Cerebellar nuclear complex (tissue), 1 donor: ENCODE data around the gene NXPE3.

Experiments
- DNase-seq, 2 experiments: peaks; one replicate each; lab custom pipeline; 2025; lab: John Stamatoyannopoulos, UW

NXPE3 gene

DNA sequence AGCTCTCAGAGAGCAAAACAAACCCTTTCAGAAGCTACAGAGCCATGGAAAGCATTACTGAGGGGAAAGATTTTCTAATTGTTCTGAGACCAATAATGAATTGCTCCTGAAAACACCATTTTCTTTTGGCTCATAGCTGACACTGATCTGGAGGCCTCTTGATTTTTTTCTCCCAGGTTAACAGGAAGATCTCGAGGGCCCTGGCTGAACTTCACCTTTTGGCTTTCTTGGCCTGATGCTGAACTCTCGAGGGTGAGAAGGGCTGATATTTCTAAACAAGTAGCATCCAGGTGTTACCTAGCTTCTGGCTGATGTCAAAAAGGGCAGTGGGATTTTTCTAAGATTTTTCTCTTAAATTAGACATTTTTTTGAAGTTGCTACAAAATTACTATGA is 50.4 kb downstream of the NXPE3 start:
- no peak for DNase-seq

DNA sequence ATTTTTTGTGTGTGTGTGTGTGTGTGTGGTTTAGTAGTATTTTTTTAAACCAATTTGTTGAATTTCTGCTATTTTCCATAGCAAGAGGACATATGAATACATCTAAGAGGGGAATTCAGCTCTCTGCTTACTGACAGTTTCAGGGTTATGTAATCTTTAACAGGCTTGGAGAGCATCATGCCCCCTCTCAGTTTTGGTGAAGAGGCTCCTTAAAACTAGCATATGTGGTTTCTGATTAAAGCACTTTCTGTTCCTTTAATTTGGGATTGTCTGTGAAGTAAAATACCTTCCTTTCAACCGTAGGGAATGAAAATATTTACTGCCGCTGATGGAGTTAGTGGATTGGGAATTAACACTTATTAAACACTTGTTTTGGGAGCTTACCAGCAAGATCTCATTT is 50.9 kb downstream of the NXPE3 start:
- no peak for DNase-seq

DNA sequence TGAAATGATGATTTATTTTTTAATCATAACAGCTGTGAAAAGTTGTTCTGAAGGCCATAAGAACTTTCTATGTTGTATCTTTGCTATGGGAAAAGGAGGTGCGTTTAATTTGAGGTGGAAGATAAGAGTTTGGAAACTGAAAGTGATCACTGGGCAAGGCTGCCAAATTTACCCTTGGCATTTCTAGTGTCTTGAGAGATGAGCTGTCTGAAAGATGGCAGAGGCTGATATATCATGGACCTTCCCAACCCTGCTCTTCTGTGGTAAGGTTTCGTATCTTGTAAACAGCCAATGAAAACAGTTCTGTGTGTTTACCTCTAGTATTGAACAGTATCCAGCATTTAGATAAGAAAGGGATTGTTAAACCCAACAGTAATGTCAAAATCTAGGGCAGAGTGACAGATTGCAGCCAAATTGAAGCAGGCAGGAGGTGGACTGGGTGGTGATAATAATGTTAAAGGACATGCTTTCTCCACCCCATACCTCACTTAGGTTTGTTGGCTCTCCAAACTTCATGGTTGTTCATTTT is 54.5 kb downstream of the NXPE3 start:
- DNase-seq = no peak

DNA sequence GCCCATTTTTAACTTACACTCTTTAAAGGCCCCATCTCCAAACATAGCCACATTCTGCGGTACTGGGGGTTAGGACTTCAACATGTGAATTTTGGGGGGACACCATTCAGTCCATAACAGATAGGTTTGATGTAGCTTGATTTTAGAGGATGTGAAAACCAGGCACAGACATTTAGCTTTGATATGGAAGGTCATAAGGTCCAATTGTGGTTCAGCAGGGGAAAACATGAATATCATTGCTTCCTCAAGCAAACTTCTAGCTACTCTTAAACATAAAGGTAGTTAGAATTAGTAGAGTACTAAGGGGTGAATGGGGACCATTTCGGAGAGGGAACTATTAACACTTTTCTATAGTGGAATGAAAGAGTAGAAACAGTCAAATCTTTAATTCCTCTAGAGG is 56.7 kb downstream of the NXPE3 start:
- DNase-seq = no peak

DNA sequence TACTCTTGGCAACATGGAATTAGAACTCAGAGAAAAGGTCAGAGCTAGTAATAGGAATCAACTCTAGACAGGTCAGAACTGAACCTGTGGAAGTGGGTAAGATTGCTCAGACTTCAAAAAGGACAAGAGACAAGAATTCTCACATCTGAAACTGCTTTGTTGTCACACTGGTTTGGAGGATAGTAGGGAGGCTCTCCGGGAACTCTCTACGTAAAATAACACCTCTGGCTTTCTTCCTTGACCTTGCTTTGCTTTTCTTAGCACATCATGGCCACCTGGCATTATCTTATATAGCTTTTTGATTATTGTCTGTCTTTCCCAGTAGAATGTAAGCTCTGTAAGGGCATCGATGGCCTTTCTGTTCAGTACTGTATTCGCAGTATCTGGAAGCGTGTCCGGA is 57.1 kb downstream of the NXPE3 start:
- no peak for DNase-seq

DNA sequence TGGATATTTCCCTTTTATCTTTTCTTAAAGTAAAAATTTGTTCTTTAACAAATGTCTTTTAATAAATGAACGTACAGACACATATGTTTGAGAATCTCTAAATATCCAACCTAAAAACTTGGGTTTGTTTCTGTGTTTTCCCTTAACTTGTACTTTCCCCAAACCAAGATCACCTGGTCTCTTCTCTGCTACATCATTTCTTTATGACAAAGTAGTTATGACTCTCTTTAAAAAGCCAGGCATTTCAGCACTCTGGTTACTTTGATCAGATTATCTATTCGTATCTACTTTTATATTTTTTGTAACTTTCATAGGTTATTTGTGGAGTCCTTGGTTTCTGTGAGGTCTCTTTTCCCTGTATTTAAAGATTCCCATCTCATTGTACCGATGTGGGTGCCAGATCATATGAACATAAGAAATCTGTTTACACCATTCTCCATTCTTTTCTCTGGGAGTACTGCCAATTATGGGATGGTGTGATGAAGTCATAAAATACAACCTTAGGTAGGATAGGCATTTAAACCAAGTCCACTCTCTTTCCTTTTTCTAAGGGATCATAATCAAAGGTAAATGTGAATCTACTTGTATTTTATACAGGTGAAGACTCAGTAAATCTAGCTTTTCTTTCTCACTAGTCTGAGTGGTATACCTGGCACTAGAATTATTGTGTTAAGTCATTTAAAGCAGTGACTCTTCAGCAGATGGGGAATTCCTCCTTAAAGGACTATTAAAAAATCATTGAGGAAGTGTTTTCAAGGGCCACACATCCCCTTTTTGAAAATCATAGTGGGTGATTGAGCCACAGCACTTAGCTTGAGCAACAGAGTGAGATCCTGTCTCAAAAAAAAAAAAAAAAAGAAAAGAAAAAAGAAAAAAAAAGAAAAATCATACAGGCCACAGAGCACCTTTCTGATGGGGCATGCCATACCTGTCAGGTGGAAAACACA is 57.9 kb downstream of the NXPE3 start:
- no peak for DNase-seq

DNA sequence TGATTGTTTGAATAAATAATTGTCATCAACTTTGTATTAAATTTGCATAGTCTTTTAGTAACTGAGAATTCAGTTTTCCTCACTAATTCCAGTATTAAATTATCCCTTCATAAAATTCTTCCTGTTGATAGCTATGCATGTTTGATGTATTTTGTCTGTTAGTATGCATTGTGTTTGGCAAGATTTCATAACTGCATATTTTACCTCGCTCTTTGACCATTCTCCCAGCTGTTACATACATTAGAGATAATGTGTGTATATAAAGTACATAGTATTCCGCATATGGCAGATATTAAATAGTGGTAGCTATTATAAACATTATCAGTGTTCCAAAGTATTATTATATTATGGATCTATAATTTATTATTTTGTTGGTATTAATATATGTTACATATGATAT is 59.7 kb downstream of the NXPE3 start:
- DNase-seq = no peak

DNA sequence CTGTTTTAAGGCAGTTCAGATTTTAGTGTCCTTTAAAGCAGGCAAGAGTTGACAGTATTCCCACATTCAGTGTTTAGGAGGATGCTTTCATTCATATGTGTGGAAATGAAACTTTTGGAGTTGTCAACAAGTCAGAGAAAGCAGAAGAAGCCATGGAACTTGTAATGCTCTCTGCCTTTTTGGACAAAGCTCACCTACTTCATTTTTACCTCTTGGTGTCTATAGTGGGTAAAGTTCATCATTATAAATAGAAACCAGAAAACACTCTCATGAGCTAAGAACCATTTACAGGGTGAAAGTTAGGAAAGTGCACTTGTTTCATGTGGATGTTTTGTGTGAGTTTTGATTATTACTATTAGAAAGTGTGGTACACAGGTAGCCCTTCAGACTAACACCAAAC is 61.1 kb downstream of the NXPE3 start:
- no peak for DNase-seq

DNA sequence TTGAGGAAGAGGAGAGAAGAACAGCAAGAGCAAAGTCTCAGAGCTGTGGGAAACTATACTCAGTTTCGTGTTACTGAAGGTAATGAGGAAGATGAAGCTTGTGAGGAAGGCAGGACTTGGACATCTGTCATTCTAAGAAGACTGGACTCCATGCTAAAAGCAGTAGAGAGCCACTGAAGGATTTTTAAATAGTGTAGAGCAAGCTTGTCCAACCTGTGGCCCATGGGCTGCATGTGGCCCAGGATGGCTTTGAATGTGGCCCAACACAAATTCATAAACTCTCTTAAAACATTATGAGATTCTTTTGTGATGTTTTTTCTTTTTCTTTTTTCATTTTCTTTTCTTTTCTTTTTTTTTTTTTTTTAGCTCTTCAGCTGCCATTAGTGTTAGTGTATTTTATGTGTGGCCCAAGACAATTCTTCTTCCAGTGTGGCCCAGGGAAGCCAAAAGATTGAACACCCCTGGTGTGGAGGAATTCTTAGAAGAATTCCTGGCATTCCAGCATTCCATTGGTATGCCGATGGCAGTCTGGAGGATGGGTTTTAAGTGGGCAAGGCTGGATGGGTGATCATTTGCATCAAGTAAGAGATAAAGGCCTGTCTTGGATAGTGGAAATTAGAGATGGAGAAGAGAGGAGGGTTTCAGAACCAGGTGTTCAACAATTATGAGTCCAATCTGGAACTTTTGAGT is 63.4 kb downstream of the NXPE3 start:
- DNase-seq = no peak

DNA sequence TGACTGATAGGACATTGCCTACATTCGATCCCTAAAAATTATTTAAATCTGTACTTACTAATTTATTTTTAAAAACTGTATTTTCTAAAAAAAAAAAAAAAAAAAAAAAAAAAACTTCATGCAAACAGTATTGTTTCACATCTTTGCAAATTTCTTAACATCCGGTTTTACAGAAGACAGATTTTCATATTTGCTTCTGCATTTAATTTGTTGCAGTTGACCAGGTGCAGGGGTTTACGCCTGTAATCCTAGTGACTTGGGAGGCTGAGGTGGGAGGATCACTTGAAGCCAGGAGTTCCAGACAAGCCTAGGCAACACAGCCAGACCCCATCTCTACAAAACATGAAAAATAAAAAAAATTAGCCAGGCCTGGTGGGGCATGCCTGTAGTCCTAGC is 63.9 kb downstream of the NXPE3 start:
- no peak for DNase-seq

DNA sequence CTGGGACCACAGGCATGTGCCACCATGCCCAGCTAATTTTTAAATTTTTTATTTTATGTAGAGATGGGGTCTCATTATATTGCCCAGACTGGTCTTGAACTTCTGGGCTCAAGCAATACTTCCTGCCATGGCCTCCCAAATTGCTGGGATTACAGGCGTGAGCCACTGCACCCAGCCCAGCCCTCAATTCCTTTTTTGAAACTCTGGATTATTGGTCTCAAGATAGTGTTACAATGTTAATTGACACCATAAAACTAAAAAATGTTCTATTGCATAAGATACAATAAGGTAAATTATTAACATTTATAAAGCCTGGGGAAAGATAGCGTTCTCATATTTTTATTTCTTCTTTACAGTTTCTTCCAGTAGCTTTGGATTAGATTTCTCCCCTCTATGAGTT is 66.4 kb downstream of the NXPE3 start:
- no peak for DNase-seq

DNA sequence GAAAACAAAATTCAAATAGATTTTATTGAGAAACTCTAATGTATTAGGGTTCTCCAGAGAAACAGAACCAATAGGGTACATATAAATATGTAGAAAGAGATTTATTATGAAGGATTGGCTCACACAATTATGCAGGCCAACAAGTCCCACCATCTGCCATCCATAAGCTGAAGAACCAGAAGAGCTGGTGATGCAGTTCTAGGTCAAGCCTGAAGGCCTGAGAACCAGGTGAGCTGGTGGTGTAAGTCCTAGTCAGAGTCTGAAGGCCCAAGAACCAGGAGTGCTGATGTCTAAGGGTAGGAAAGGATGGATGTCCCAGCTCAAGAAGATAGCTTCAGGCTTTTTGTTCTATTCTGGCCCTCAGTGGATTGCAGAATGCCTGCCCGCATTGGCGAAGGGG is 67.7 kb downstream of the NXPE3 start:
- DNase-seq = no peak

DNA sequence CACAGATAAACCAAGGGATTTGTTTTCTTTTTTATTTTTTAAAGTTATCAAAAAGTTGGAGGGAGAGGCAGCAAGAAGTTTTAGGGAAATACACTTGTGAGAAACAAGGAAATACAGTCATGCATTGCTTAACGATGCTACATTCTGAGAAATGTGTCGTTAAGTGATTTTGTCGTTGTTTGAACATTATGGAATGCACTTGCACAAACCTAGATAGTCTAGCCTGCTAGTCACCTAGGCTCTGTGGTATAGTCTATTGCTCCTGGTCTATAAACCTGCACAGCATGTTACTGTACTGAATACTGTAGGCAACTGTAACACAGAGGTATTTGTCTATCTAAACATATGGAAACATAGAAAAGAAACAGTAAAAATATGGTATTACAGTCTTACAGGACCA is 68.3 kb downstream of the NXPE3 start:
- DNase-seq = no peak

DNA sequence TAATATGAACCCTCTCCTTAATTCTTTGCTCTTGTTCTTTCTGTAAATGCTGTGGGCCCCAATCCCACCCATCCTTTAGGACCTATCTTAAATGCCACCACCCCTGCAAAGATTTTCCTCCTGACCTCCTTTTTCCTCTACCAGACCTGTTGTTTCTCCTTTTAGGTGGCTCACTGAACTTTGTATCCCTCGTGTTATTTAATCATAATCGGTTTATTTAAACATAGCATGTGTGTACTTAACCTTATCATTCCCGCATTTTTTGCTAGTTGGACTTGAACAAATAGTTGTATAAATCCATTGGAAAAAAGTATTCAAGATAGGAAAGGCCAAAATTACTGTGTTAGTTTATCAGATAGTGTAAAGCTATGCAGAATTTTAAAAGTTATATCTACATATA is 69.3 kb downstream of the NXPE3 start:
- DNase-seq = no peak

DNA sequence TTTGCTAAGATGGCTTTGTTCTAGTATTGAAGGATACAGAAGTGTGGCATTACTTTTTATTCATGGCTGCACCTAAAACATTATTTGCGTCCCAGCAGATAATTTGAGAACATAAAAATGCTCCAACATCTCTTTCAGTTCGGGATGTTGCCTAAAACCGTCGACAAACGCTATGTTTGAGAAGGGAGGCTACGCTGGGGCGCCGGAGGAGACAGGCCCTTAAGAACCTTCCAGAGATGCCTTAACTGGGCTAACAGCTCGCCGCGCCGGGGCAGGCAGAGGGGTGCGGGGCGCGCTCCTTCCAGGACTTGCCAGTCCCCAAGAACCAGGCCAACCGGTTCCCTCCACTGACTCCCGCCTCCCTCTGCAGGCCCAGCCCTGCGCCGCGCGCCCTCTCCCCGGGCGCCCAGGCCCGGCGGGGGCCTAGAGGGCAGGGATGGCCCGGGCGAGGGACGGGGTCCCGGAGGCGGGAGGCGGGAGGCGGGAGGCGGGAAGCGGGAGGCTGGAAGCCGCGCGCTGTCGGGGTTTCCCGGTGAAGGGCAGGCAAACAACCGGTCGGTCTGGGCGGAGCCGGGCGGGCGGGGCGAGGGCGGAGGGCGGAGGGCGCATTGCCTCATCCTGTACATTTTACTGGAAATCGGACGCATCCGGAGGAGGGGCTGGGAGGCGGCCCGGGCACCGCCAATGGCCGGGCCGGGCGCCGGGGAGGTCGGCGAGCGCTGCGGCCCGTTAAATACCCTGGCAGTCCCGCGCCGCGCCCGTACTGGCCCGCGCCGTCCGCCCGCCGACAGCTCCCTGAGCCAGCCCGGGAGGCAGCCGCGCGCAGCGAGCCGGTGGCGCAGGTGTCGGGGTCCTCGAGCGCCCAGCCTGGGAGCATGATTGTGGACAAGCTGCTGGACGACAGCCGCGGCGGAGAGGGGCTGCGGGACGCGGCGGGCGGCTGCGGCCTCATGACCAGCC is 70.0 kb downstream of the NXPE3 start, which contains the start of gene NFKBIZ:
TSS of gene NFKBIZ (plus strand) at position 761 of the 960 bp plus-strand sequence. CDS start at position 876, 115 bp downstream.
- peak in 1 of 2 experiments; percentile 58 for DNase-seq

DNA sequence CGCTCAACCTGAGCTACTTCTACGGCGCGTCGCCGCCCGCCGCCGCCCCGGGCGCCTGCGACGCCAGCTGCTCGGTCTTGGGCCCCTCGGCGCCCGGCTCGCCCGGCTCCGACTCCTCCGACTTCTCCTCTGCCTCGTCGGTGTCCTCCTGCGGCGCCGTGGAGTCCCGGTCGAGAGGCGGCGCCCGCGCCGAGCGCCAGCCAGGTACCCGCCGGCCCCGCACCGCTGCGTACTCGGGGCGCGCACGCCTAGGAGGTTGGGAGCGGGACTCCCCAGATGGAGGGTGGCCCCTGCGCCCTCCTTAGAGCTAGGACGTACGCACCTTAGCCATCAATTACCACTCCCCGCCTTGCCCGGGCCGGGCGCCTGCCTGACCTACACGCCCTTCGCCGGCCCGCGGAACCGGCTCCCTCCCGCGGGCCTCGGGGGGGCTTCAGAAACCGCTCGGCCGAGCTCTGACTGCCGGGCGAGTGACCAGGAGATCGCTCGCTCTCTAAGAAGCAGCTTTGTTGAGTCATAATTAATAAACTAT is 70.8 kb downstream of the NXPE3 start:
- DNase-seq = no peak

DNA sequence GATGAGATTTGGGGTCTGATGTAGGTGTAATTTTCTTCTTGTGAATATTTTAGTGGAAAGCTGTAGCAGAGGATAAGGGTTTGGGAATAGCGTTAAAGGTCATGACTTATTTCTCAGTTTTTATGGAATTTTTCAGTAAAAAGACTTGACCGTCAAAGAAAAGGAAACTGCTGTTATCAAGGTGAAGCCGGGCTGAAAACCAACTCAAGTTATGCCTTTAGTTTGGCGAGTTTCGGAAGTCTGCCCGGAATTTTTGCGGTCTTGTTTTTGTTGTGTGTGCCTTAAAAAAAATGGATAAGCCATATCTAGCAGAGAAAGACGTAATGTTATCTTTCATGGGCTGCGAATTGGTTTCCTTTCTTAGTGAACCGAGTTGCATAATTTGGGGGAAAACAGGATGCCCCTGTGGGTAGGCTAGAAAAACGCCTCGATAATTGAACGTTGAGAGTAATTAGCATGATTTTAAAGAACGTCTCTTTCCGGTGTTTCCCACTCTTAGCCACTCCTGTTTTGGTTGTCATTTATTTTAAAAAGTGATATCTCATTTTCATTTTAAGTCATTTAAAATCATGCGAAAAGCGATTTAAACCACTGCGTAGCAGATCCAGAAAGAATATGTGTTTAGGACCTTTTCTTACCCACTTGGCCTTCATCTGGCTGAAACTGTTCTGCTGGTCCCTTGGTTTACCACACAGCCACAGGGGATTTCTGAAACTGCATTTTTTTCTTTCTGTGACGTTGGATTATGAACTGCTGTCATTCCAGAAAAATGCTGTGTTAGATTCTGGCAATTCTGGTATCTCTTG is 71.4 kb downstream of the NXPE3 start:
- no peak for DNase-seq

DNA sequence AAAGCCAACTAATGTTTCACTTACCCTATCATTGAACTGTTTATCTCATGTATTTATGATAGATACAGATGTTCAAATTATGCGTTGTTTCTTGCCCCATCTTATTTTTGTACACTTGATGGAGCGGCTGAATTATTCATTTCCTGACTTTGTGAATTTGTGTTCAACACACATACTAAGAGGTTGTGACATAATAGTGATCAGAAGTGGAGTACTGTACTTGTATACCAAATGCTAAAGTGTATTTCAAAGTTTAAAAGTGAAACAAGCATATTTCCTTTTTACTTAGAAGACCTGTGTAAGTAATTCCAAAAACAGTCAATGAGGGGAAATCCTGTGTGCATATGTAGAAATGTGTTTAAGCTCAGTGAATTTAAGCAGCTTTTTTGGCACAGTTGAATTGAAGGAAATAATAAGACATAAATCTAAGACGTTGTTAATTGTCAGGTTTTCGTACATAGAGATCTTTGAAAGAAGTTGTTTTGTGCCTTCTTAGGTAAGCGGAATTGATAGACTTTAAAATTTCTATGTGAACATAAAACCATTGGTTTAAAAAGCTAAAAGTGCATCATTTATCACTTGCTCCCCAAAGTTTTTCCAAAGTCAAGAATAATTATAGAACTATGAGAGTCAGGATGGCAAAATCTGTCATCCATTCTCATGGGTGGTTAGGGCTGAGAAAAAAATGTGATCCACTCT is 72.2 kb downstream of the NXPE3 start:
- no peak for DNase-seq

DNA sequence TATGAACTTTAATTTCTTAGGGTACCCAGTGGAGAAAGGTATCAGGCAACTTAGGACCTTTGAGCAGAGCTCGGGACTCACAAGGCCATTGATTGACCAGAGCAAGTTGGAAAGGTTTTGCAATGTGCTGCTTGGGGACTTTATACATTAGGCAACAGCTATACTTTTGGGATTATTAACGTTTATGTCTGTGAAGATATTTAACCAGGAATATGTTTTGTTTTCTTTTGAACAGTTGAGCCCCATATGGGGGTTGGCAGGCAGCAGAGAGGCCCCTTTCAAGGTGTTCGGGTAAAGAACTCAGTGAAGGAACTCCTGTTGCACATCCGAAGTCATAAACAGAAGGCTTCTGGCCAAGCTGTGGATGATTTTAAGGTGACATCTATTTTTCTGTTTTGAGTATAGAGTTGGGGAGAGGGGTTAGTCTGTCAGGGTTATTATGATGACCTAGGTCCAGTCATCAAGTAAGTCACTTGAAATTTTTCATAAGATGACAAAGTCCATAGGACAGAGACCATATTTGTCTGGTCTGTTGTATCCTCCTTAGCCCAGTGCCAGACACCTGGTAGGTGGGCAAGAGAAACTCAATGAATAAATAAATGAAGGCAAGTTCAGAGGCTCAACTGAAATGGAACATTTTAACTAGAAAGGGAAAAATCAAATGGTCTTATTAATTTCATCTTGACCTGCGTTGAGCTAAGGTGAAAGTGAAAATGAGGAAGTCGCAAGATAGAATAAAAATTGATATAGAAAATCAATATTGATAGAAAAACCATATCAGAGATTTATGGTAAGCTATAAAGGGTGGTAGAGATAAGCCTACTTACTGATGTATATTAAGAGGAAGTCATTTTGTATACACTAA is 73.1 kb downstream of the NXPE3 start:
- DNase-seq = no peak
